ENCODE results near the gene PIK3C2G. TPM values are rescaled to one million over a fixed set of nuclear protein-coding genes. Genes with fewer than 3 reads are reported as not detected.

Gene PIK3C2G
- total RNA-seq, 1 donor from 2014 or later: not detected

GRCh38 chr12:18358077-18358476, 96.8 kb downstream of the PIK3C2G start:
- Histone ChIP-seq H3K9me3 (ENCODE audit: low read depth) (no peaks in the 10 kb centered on the region), H4K20me1 (ENCODE audit: low read depth) (no peaks in the 10 kb centered on the region), H3K36me3 (no peaks in the 10 kb centered on the region), H3K79me2 (ENCODE audit: low read depth) (no peaks in the 10 kb centered on the region), H3K4me2 (no peak overlapping the region), H3K4me1 (peaks cover under 1% of the 10 kb centered on the region), H3K9ac (no peak overlapping the region), H3K27me3 (no peaks in the 10 kb centered on the region), H3K4me3 (no peak overlapping the region), H3F3A (ENCODE audit: low read depth) (no peaks in the 10 kb centered on the region), H2AFZ (replicated peaks) (no peak overlapping the region), H3K27ac (no peak overlapping the region)
- no peak overlapping the region for H3K27ac Mint-ChIP-seq
- peaks cover 6% of the 10 kb centered on the region for H3K9me3 Mint-ChIP-seq
- H3K4me3 Mint-ChIP-seq: no peak overlapping the region
- no peak for TF ChIP-seq EZH2 (IDR thresholded peaks at IDR 0.05)
- TF ChIP-seq CTCF (IDR thresholded peaks at IDR 0.05): no peak
- no peak for TF ChIP-seq EZH2phosphoT487 (IDR thresholded peaks at IDR 0.05)
- no peaks in the 10 kb centered on the region for H3K4me1 Mint-ChIP-seq
- no peak for DNase-seq (ENCODE audit: low spot score)
- no peaks in the 10 kb centered on the region for H3K27me3 Mint-ChIP-seq (ENCODE audit: insufficient read depth, low read depth)
- no peaks in the 10 kb centered on the region for H3K36me3 Mint-ChIP-seq

- H3K9me3 Mint-ChIP-seq: peaks cover 6% of the 10 kb centered on the region
These were observed 97.6 kb downstream of the PIK3C2G start for GRCh38 chr12:18358930-18359329.

GRCh38 chr12:18361433-18361832, 100.1 kb downstream of the PIK3C2G start:
- Histone ChIP-seq H3K9ac (no peak overlapping the region), H3K4me3 (no peak overlapping the region), H3K4me2 (no peak overlapping the region), H4K20me1 (ENCODE audit: low read depth) (no peaks in the 10 kb centered on the region), H3K27ac (no peak overlapping the region), H3F3A (ENCODE audit: low read depth) (no peaks in the 10 kb centered on the region), H2AFZ (replicated peaks) (no peak overlapping the region), H3K27me3 (no peaks in the 10 kb centered on the region), H3K36me3 (no peaks in the 10 kb centered on the region), H3K79me2 (ENCODE audit: low read depth) (no peaks in the 10 kb centered on the region), H3K9me3 (ENCODE audit: low read depth) (no peaks in the 10 kb centered on the region), H3K4me1 (peaks cover 9% of the 10 kb centered on the region)
- Mint-ChIP-seq H3K36me3 (no peaks in the 10 kb centered on the region), H3K9me3 (peaks cover 4% of the 10 kb centered on the region), H3K4me3 (no peak overlapping the region), H3K4me1 (peaks cover 4% of the 10 kb centered on the region), H3K27me3 (ENCODE audit: insufficient read depth, low read depth) (no peaks in the 10 kb centered on the region), H3K27ac (no peak overlapping the region)
- DNase-seq (ENCODE audit: low spot score): no peak
- TF ChIP-seq EZH2 (IDR thresholded peaks at IDR 0.05): no peak
- no peak for TF ChIP-seq EZH2phosphoT487 (IDR thresholded peaks at IDR 0.05)
- TF ChIP-seq CTCF (IDR thresholded peaks at IDR 0.05): no peak

More at GRCh38 chr12:18358930-18359329, 97.6 kb downstream of the PIK3C2G start:
- Histone ChIP-seq H3F3A (ENCODE audit: low read depth) (no peaks in the 10 kb centered on the region), H3K36me3 (no peaks in the 10 kb centered on the region), H2AFZ (replicated peaks) (no peak overlapping the region), H3K27ac (no peak overlapping the region), H4K20me1 (ENCODE audit: low read depth) (no peaks in the 10 kb centered on the region), H3K4me1 (peaks cover 9% of the 10 kb centered on the region), H3K79me2 (ENCODE audit: low read depth) (no peaks in the 10 kb centered on the region), H3K27me3 (no peaks in the 10 kb centered on the region), H3K4me2 (no peak overlapping the region), H3K4me3 (no peak overlapping the region), H3K9ac (no peak overlapping the region), H3K9me3 (ENCODE audit: low read depth) (no peaks in the 10 kb centered on the region)
- Mint-ChIP-seq H3K36me3 (no peaks in the 10 kb centered on the region), H3K27ac (no peak overlapping the region), H3K4me1 (peaks cover 4% of the 10 kb centered on the region), H3K27me3 (ENCODE audit: insufficient read depth, low read depth) (no peaks in the 10 kb centered on the region), H3K4me3 (no peak overlapping the region)
- no peak for DNase-seq (ENCODE audit: low spot score)
- TF ChIP-seq EZH2phosphoT487 (IDR thresholded peaks at IDR 0.05): no peak
- no peak for TF ChIP-seq CTCF (IDR thresholded peaks at IDR 0.05)
- TF ChIP-seq EZH2 (IDR thresholded peaks at IDR 0.05): no peak
